H4 (cell line): ENCODE results near the gene ARHGDIG. TPM values are rescaled to one million over a fixed set of nuclear protein-coding genes. Genes with fewer than 3 reads are reported as not detected.
A peak's percentile ranks its signal among the peaks of the same experiment; 100 is the strongest.
"Not testable (repeated sequence)": the region's sequence is repeated elsewhere in the genome, so short reads cannot be mapped to it uniquely, and the experiment has no call there.

Experiments used
- DNase-seq: peaks from one replicate; pipeline ENCODE4 v3.0.0-alpha.2; 2015; ENCODE audit warnings: low spot score
- total RNA-seq: library from RNA; depleted of rRNA; stranded (reverse); fragments of >200 nt; shearing (Covaris generic); gene quantifications from 2 replicates; pipeline ENCODE4 v1.2.3, GENCODE V29; 2014

Gene ARHGDIG
- total RNA-seq, 1 experiment from 2014 or later = not detected

- DNase-seq = no peak
Observed at GRCh38 chr16:263944-264343, 16.4 kb upstream of the ARHGDIG start.

DNA sequence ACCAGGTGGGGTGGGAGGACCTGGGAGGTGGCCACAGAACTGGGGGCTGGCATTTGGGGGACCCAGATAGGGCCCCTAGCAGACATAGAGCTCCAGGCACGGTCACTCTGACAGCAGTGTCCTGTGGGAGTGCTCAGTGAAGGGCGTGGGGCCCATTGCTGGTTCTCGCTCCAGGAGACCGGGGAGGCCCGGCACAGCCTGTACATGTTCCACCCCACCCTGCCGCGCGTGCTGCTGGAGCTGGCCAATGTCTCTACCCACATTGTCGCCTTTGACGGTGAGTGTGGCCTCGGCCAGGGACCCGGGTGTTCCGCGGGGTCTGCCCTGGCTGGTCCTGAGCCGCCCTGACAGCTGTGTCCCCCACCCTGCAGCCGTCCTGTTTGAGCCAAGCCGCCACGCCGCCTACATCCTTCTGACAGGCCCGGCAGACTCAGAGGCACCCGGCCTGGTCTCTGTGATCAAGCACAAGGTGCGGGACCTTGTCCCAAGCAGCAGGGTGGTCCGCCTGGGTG, 15.9 kb upstream of the ARHGDIG start:
- no peak for DNase-seq

GRCh38 chr16:265002-265529, 15.3 kb upstream of the ARHGDIG start:
- no peak for DNase-seq

GRCh38 chr16:265711-266110, 14.7 kb upstream of the ARHGDIG start:
- DNase-seq = no peak

DNA sequence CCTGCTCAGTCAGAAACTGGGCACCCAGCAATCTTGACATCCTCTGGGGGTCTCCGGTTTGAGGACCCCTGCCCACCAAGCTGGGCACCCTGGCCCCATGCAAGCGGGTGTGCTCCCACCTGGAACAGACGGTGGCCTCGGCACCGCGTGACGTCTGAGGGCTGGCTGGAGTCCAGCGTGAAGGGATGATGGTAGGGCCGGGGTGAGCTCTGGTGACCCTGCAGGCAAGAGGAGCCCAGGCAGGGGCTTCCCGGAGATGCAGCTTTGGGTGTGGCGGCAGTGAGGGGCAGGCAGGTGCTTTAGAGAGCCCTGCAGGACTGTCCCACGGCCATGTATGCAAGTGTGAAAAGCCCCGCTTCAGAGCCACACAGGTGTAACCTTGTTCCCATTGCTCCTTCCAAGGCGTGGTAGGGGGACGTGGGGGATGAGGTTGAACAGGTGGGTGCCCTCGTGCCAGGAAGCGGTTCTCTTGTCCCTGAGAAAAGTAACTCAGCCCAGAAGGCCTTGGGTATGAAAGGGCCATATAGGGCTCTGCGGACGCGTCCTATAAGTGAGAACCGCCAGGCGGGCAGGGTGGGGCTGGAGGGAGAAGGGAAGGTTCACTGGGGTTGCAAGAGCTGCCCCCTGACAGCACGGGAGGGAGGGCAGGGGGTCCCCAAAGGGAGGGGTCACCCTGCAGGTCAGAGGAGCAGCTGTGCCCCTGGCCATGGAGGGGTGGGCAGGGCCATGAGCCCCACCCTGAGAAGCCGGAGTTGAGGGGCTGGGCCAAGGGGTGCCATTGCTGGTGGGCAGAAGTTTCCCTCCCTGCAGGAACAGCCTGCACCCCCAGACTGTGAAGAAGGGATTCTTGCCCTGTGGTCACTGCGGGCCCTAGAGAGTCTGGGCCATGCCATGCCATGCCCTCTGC, 13.9 kb upstream of the ARHGDIG start:
- DNase-seq = no peak

DNA sequence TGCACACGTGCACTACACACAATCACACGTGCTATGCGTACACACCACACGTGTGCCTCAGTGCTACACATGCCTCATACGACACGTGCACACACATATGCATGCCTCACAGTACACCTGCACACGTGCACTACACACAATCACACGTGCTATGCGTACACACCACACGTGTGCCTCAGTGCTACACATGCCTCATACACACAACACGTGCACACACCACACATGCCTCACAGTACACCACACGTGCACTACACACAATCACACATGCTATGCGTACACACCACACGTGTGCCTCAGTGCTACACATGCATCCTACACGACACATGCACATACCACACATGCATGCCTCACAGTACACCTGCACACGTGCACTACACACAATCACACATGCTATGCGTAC, 12.8 kb upstream of the ARHGDIG start:
- DNase-seq = not testable (repeated sequence)

DNA sequence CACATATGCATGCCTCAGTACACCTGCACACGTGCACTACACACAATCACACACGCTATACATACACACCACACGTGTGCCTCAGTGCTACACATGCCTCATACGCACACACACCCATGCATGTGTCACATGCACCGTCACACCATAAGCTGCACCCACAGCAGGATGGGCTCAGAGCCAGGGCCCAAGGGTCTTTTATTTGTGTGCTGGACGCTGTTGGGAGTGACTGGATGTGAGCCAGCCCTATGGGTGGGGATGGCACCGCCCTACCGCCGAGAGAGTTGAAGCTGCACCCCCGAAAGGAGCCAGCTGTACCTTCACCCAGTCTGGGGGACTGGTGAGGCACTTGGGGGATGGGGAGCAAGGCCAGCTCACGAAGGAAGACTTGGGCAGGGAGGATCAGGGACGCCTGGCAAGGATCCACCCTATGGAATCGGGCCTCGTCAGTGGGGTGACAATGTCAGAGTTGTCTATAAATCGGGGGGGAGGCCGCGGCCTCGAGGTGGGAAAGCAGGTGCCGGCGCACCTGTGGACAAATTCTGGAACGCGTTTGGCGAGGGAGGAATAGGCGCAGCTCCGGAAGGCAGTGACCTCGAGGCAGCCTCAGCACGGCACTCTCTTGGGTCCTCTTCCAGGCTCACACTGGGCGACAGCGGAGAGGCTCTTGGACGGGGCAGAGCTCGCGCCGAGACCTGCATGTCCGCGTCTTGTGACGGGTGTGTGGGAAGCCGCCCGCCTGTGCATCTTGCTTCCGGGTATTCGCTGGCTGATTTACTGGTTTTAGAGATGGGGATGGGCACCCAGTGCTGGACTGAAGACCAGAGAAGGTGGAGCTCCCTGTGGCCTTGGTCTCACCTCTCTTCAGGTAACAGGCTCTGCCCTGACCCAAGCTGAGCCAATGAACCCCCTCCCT, 12.0 kb upstream of the ARHGDIG start:
- no peak for DNase-seq

DNA sequence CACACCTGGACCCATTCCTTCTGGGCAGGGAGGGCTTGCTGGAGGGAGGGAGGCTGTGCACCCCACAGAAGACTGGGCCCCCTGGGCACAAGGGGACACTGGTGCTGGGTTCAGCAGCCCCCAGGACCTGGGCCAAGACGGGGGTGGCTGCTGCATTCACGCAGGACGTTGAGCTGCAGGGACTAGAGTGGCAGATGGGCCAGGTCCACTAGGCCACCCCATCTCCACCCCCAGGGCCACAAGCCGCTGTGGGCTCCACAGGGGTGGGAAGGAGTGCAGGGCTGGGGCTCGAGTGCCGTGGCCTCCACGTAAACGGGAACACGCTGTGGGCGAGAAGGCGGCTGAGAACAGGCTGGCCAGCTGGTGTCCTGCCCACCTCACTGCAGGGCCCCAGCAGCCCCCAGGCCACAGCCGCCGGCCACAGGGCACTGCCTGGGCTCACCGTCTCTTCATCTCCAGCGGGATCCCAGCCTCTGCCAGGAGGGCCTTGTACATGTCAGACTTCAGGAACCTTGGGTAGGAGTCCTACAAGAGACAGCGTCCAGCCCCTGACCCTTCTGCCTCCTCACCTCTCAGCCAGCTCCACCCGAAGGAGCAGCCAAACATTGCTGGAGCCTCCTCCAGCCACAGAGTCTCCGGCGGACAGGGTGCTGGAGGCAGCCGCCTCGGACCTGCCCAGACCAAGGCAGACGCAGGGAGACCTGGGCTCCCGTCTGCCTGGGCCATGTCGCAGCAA, 11.2 kb upstream of the ARHGDIG start:
- no peak for DNase-seq

DNA sequence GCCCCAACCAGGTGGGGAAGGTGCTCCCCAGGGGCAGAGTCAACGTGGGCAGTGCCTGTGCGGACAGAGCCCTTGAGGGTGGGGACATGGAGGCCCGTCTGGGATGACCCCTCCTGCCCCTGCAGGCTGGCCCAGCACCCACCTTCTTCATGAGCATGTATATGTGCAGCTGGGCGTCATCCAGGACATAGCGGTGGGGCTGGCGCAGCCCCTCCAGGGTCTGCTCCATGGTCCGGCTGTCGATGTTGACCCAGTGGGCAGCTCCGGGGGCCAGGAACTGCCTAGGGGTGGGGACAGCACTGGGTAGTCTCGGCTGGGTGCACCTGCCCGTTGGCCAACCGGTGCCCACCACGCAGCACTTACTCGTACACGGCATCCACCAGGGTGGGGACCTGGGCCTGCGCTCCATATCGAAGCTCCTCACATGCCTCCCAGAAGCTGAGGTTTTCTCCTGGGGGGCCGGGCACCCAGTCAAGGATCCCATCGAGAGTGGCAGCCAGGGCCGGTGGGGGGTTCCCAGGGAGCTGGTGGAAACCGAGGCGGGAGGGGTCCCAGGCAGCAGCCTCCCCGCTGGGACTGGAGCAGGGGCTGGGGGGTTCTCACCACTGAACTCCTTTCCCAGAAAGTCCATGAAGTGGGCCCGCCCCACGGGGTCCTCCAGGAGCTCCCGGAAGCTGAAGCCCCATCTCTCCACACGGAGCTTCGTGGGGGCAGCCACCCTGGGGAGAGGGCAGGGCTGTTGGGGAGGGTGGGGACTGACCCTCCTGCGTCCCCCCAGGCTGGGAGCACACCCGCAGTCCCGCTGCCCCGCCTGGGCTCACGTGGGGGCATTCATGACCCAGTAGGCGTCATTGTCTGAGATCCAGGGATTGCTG, 9.8 kb upstream of the ARHGDIG start:
- no peak for DNase-seq

GRCh38 chr16:272633-273546, 7.5 kb upstream of the ARHGDIG start:
- no peak for DNase-seq

DNA sequence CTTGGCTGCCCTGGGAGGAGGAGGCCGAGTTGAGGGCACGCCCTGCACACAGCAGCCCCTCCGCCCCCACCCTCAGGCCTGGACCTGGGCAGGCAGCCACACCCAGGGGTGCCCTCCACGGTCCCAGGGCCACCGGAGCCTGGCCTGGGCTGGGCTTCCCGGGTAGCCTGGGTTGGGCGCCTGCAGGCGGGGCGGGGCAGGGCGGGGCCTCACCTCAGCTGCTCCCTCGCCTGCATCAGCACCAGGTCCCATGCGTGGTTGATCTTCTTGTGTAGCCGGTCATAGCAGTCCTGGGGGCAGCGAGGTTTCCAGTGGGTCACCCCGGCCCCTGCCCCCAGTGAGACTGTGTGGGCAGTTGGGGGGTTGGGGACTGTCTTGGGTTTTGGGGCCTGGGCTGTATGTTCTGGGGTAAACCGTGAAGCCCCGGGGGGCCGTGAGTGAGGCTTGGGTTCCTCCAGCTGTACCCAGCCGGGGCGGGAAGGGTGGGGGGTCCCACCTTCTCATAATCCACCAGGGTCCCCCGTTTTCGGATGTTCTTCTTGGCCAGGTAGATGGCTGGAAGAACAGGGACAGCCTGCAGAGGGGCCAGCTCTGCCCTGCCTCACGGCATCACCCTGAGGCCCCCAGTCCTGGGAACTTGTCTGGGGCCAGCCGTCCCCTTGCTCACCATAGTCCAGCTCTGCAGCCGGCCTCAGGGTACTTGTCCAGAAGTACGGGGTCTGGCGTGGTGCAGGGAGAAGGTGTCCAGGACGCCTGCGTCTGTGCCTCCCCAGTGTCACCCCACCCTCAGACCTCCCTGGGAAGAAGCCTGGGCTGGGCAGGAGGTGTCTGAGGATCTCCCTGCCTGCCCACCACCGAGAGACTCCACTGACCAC, 6.6 kb upstream of the ARHGDIG start:
- no peak for DNase-seq

- no peak for DNase-seq
Observed at GRCh38 chr16:275041-275641, 5.2 kb upstream of the ARHGDIG start.

GRCh38 chr16:275786-276232, 4.6 kb upstream of the ARHGDIG start, which contains the start of gene RGS11:
Gene RGS11 (minus strand): TSS chr16:275944. CDS start chr16:275911, 33 bp downstream.
- DNase-seq = no peak

DNA sequence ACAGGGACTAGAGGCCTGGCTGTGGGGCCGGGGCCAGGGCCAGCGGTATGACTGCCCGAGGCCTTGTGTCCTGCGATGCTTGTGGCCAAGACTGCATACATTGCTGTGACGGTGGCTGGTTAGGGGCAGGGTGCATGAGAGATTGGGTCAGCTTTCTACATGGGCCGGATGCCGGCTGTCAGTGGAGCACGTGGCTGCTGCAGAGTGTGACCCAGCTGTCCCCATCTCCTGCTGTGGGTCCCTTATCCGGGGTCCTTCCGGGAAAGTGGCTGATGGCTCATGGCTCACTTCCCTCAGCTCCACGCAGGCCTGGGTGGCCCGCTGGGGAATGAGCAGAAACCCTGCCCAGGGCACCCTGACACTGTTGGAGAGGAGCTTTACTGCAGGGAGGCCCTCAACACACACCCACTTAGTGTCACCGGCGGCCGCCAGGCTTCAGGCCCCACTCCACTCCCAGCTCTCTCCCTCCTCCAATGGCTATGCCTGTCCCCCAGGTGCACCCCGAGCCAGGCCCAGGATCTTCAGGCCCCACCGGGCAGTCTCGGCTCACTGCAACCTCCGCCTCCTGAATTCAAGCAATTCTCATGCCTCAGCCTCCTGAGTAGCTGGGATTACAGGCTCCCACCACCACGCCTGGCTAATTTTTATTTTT, 3.8 kb upstream of the ARHGDIG start:
- no peak for DNase-seq

GRCh38 chr16:278863-279366, 1.5 kb upstream of the ARHGDIG start:
- peak; percentile 35 for DNase-seq

DNA sequence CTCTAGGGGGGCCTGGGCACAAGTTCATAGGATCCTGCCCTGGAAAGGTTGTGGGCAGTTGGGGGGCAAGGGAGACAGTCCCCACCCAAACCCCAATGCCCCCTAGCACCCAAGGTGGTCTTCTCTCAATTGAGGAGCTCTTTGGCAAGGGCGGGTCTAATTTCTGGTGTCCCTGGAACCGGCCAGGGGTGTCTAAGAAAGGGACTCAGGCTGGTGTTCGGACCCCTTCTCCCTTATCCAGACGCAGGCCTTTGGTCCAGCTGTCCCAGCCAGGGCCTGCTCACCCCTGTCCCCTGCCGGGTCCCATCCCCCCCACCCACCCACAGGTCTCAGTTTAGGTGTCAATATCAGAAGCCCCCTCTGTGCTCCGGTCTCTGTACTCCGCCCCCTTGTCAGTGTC, 860 bp upstream of the ARHGDIG start:
- no peak for DNase-seq

- no peak for DNase-seq
Observed at GRCh38 chr16:280005-280460, 358 bp upstream of the ARHGDIG start.
